Prostate gland (tissue), 2 donors: Measurements from ENCODE around the gene FSD2.

Experiments used
- CTCF ChIP-seq, 4 experiments: fragments of 200-600 bp in 2 of 4; fragments of 450-650 bp in 2 of 4; sonication (generic) in 2 of 4; IDR thresholded peaks; 1 replicate in 3 of 4; 2 replicates in 1 of 4; pipeline ENCODE4 v1.5.1; 2016 to 2019; ENCODE audit warnings: antibody characterized with exemption in 4 of 4, mild to moderate bottlenecking in 2 of 4, moderate library complexity in 2 of 4
- POLR2A ChIP-seq: fragments of 450-650 bp; IDR thresholded peaks from one replicate; pipeline ENCODE4 v1.6.1; 2016; ENCODE audit warnings: antibody characterized with exemption, mild to moderate bottlenecking

- TF ChIP-seq CTCF (IDR thresholded peaks at IDR 0.05) (no peak), POLR2A (no peak)
These were observed 7.1 kb upstream of the FSD2 start for GRCh38 chr15:82812994-82813393.
